Suprapubic skin (tissue), 4 donors: ENCODE measurements around the gene STAM. TPM values are rescaled to one million over a fixed set of nuclear protein-coding genes. Genes with fewer than 3 reads are reported as not detected.

ENCODE experiments used
- DNase-seq, 2 donors: peaks; one replicate each; pipeline ENCODE4 v3.0.0-alpha.2; 2019; ENCODE audit warnings: low spot score in 2 of 2
- H3K27ac ChIP-seq: fragments of 200-600 bp; sonication (generic); one replicate; pipeline ENCODE4 v1.5.1; 2019
- H3K27me3 ChIP-seq: fragments of 200-600 bp; sonication (generic); one replicate; pipeline ENCODE4 v1.5.1; 2019
- H3K36me3 ChIP-seq: fragments of 200-600 bp; sonication (generic); one replicate; pipeline ENCODE4 v1.5.1; 2019
- H3K4me1 ChIP-seq: fragments of 200-600 bp; sonication (generic); one replicate; pipeline ENCODE4 v1.5.1; 2019
- H3K4me3 ChIP-seq: fragments of 200-600 bp; sonication (generic); one replicate; pipeline ENCODE4 v1.5.1; 2019; ENCODE audit warnings: mild to moderate bottlenecking
- H3K9me3 ChIP-seq: fragments of 200-600 bp; sonication (generic); one replicate; pipeline ENCODE4 v1.5.1; 2019
- CTCF ChIP-seq, 2 donors: fragments of 200-600 bp in 1 of 2; fragments of 450-650 bp in 1 of 2; sonication (generic) in 1 of 2; IDR thresholded peaks; one replicate each; pipeline ENCODE4 v1.5.1; 2016 to 2019; ENCODE audit warnings: antibody characterized with exemption in 2 of 2, mild to moderate bottlenecking in 1 of 2, moderate library complexity in 1 of 2
- EP300 ChIP-seq: sonication (generic); formaldehyde crosslinking; IDR thresholded peaks from one replicate; pipeline ENCODE4 v1.6.1; 2017; ENCODE audit warnings: antibody characterized with exemption
- POLR2A ChIP-seq, 2 donors: fragments of 450-650 bp; IDR thresholded peaks; one replicate each; pipeline ENCODE4 v1.6.1; 2017; ENCODE audit warnings: antibody characterized with exemption in 2 of 2, mild to moderate bottlenecking in 2 of 2, moderate library complexity in 2 of 2
- POLR2AphosphoS5 ChIP-seq, 3 donors: sonication (generic); formaldehyde crosslinking; IDR thresholded peaks; one replicate each; pipeline ENCODE4 v1.6.1; 2017; ENCODE audit warnings: antibody characterized with exemption in 3 of 3
- WGBS: methylation state at CpG from one replicate; pipeline ENCODE4 v1.1.5; 2018; 5-methylcytosine and 5-hydroxymethylcytosine counted together
- total RNA-seq, 4 donors: library from RNA; depleted of rRNA; stranded (reverse); fragments of >200 nt; gene quantifications; one replicate each; pipeline ENCODE4 v1.1.0, GENCODE V29; 2016

Gene STAM
- total RNA-seq, 4 donors from 2014 or later: 19.4 to 28.6 (median 22.8) TPM

GRCh38 chr10:17657103-17657500 is 13.2 kb downstream of the STAM start:
- H3K9me3 ChIP-seq: no peaks in the 10 kb centered on the region
- no peaks in the 10 kb centered on the region for H3K27me3 ChIP-seq
- 45% methylated on average over 1 of the region's 1 CpG for WGBS
- no peak for DNase-seq
- H3K36me3 ChIP-seq: no peaks in the 10 kb centered on the region
- peaks cover 14% of the 10 kb centered on the region for H3K4me1 ChIP-seq
- H3K4me3 ChIP-seq: no peak overlapping the region
- no peak for TF ChIP-seq POLR2AphosphoS5 (IDR thresholded peaks at IDR 0.05)
- no peak for TF ChIP-seq CTCF (IDR thresholded peaks at IDR 0.05)
- no peak overlapping the region for H3K27ac ChIP-seq

- 84% methylated on average over 4 of the region's 4 CpGs for WGBS
- H3K4me1 ChIP-seq: peaks cover 14% of the 10 kb centered on the region
These were observed 15.4 kb downstream of the STAM start for GRCh38 chr10:17659365-17659764.

GRCh38 chr10:17660921-17661320 is 17.0 kb downstream of the STAM start:
- no peaks in the 10 kb centered on the region for H3K9me3 ChIP-seq
- TF ChIP-seq EP300 (no peak), CTCF (IDR thresholded peaks at IDR 0.05) (no peak), POLR2AphosphoS5 (IDR thresholded peaks at IDR 0.05) (no peak), POLR2A (IDR thresholded peaks at IDR 0.05) (no peak)
- H3K36me3 ChIP-seq: no peaks in the 10 kb centered on the region
- H3K4me1 ChIP-seq: peaks cover 5% of the 10 kb centered on the region
- no peak overlapping the region for H3K27ac ChIP-seq
- no peak overlapping the region for H3K4me3 ChIP-seq
- no peaks in the 10 kb centered on the region for H3K27me3 ChIP-seq
- DNase-seq: no peak

More at GRCh38 chr10:17659365-17659764, 15.4 kb downstream of the STAM start:
- no peak for TF ChIP-seq EP300
- no peak overlapping the region for H3K27ac ChIP-seq
- H3K4me3 ChIP-seq: no peak overlapping the region
- no peaks in the 10 kb centered on the region for H3K36me3 ChIP-seq
- H3K9me3 ChIP-seq: no peaks in the 10 kb centered on the region
- no peaks in the 10 kb centered on the region for H3K27me3 ChIP-seq
- DNase-seq: no peak

GRCh38 chr10:17661510-17661909 is 17.6 kb downstream of the STAM start:
- Histone ChIP-seq H3K4me1 (peaks cover 7% of the 10 kb centered on the region), H3K9me3 (no peaks in the 10 kb centered on the region), H3K36me3 (no peaks in the 10 kb centered on the region), H3K4me3 (no peak overlapping the region), H3K27me3 (no peaks in the 10 kb centered on the region), H3K27ac (no peak overlapping the region)
- no peak for DNase-seq
- WGBS: 93% methylated on average over 3 of the region's 3 CpGs
- TF ChIP-seq EP300 (no peak), POLR2A (IDR thresholded peaks at IDR 0.05) (no peak), POLR2AphosphoS5 (IDR thresholded peaks at IDR 0.05) (no peak), CTCF (IDR thresholded peaks at IDR 0.05) (no peak)

GRCh38 chr10:17662193-17663138 is 18.5 kb downstream of the STAM start:
- H3K27me3 ChIP-seq: no peaks in the 10 kb centered on the region
- H3K4me3 ChIP-seq: no peak overlapping the region
- no peak for DNase-seq
- H3K9me3 ChIP-seq: no peaks in the 10 kb centered on the region
- peaks cover 6% of the 10 kb centered on the region for H3K4me1 ChIP-seq
- 66% methylated on average over 2 of the region's 2 CpGs for WGBS
- no peaks in the 10 kb centered on the region for H3K36me3 ChIP-seq
- H3K27ac ChIP-seq: no peak overlapping the region
- no peak for TF ChIP-seq EP300
- no peak for TF ChIP-seq POLR2A (IDR thresholded peaks at IDR 0.05)

- no peak overlapping the region for H3K4me3 ChIP-seq
- no peaks in the 10 kb centered on the region for H3K36me3 ChIP-seq
- H3K4me1 ChIP-seq: peaks cover 7% of the 10 kb centered on the region
- H3K9me3 ChIP-seq: no peaks in the 10 kb centered on the region
- DNase-seq: no peak
- WGBS: 85% methylated on average over 1 of the region's 1 CpG
- no peaks in the 10 kb centered on the region for H3K27me3 ChIP-seq
- H3K27ac ChIP-seq: no peak overlapping the region
- no peak for TF ChIP-seq POLR2A (IDR thresholded peaks at IDR 0.05)
- TF ChIP-seq CTCF (IDR thresholded peaks at IDR 0.05): no peak
- no peak for TF ChIP-seq EP300
- no peak for TF ChIP-seq POLR2AphosphoS5 (IDR thresholded peaks at IDR 0.05)
These were observed 19.5 kb downstream of the STAM start for GRCh38 chr10:17663450-17663849.
